OCI-LY1 (cell line): ENCODE data around the gene SPOCK2.

Experiments
- CTCF ChIP-seq: fragments of 200-600 bp; sonication (generic), shearing (Covaris generic); IDR thresholded peaks from 2 replicates; pipeline ENCODE4 v1.5.1; 2017; ENCODE audit warnings: mild to moderate bottlenecking, antibody characterized with exemption, low read length, moderate library complexity, mixed read lengths
- EZH2 ChIP-seq: fragments of 200-600 bp; sonication (generic), shearing (Covaris generic); IDR thresholded peaks from 2 replicates; pipeline ENCODE4 v1.8.0; 2017; ENCODE audit warnings: borderline replicate concordance, mixed run types, mild to moderate bottlenecking, antibody characterized with exemption, low read length, moderate library complexity, mixed read lengths

DNA sequence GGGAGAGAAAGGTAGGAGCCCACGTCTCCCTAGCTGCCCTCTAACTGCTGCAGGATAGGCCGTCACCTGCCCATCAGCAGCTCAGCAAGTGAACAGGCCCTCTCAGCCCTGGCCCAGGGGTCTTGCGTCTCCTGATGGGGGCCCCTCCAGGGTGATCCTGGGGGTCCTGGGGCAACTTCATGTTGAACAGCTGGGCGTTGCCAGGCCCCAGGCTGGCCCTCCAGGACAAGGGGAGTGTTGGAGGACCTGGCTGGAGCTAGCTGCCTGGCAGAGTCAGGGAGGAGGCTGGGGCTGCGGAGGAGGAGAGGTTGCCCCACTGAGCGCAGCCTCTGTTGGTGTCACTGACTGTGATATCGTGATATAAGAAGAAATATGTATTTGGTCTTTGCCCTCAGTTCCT is 34.7 kb downstream of the SPOCK2 start:
- TF ChIP-seq EZH2 (no peak), CTCF (no peak)
